ENCODE measurements around the gene MRPS31. TPM values are rescaled to one million over a fixed set of nuclear protein-coding genes. Genes with fewer than 3 reads are reported as not detected.

Gene MRPS31
- polyA plus RNA-seq, 3 donors = 9.5 to 11.4 (median 11.3) TPM

- no peak overlapping the region for H3K4me3 ChIP-seq (replicated peaks in 1 of 3; ENCODE audit: low read depth in 2 of 3, low read length in 3 of 3)
- H4K20me1 ChIP-seq (ENCODE audit: insufficient read depth, low read length) = no peaks in the 10 kb centered on the region
- Mint-ChIP-seq H3K27ac (no peak overlapping the region), H3K27me3 (ENCODE audit: low read depth in 3 of 3) (no peaks in the 10 kb centered on the region), H3K9me3 (no peaks in the 10 kb centered on the region), H3K4me3 (no peak overlapping the region), H3K4me1 (peaks cover 3% of the 10 kb centered on the region), H3K36me3 (peaks cover 8 to 12% of the 10 kb centered on the region in 2 donors)
- no CpG with 5 or more reads among the region's 5 CpGs for WGBS (ENCODE audit: insufficient coverage)
- no peaks in the 10 kb centered on the region for H3K79me2 ChIP-seq (ENCODE audit: insufficient read depth, low read length)
- intact Hi-C loops (cut with micrococcal nuclease) = no loop called here
- H2AFZ ChIP-seq (ENCODE audit: insufficient read depth, low read depth, low read length, poor library complexity, severe bottlenecking) = no peak overlapping the region
- H3K4me1 ChIP-seq (ENCODE audit: control insufficient read depth in 1 of 2, insufficient read depth in 2 of 2, low read length in 2 of 2) = no peaks in the 10 kb centered on the region
- no peaks in the 10 kb centered on the region for H3K9me3 ChIP-seq (replicated peaks in 1 of 2; ENCODE audit: control insufficient read depth in 1 of 2, insufficient read depth in 1 of 2, low read length in 2 of 2)
- no peak overlapping the region for H3K9ac ChIP-seq (ENCODE audit: insufficient read depth, low read length, poor library complexity, severe bottlenecking)
- TF ChIP-seq, protein P1, sequence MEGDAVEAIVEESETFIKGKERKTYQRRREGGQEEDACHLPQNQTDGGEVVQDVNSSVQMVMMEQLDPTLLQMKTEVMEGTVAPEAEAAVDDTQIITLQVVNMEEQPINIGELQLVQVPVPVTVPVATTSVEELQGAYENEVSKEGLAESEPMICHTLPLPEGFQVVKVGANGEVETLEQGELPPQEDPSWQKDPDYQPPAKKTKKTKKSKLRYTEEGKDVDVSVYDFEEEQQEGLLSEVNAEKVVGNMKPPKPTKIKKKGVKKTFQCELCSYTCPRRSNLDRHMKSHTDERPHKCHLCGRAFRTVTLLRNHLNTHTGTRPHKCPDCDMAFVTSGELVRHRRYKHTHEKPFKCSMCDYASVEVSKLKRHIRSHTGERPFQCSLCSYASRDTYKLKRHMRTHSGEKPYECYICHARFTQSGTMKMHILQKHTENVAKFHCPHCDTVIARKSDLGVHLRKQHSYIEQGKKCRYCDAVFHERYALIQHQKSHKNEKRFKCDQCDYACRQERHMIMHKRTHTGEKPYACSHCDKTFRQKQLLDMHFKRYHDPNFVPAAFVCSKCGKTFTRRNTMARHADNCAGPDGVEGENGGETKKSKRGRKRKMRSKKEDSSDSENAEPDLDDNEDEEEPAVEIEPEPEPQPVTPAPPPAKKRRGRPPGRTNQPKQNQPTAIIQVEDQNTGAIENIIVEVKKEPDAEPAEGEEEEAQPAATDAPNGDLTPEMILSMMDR (IDR thresholded peaks at IDR 0.05) = no peak
- no peak for DNase-seq
- no peak overlapping the region for H3K4me2 ChIP-seq (replicated peaks; ENCODE audit: extremely low read depth, low read length, poor library complexity, severe bottlenecking)
- H3K27ac ChIP-seq (ENCODE audit: low read depth in 1 of 2, low read length in 2 of 2) = no peak overlapping the region
- H3K36me3 ChIP-seq (replicated peaks in 1 of 2; ENCODE audit: control insufficient read depth in 1 of 2, insufficient read depth in 2 of 2, low read length in 2 of 2) = no peaks in the 10 kb centered on the region
- H3K27me3 ChIP-seq (ENCODE audit: control insufficient read depth in 2 of 2, insufficient read depth in 2 of 2, low read length in 2 of 2) = no peaks in the 10 kb centered on the region
Measured at GRCh38 chr13:40818926-40819325, 47.9 kb upstream of the MRPS31 start.

DNA sequence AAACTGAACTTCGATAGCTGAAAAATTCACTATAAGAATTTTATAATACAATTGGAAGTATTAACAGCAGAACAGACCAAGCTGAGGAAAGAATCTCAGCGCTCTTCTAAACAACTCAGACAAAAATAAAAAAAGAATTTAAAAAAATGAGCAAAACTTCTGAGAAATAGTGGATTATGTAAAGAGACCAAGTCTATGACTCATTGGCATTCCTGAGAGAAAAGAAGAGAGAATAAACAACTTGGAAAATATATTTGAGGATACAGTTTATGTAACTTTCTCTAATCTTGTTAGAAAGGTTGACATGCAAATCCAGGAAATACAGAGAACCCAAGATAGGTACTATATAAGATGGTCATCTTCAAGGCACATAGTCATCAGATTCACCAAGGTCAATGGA lies 43.8 kb upstream of the MRPS31 start:
- no CpG with 5 or more reads among the region's 2 CpGs for WGBS (ENCODE audit: insufficient coverage)
- intact Hi-C loops (cut with micrococcal nuclease) = loop anchor here in 1 of 2 donors (5.0 kb wide), 1 partner anchor 43 kb away; the partner anchor contains the start of gene MRPS31
- Histone ChIP-seq H3K36me3 (replicated peaks in 1 of 2; ENCODE audit: control insufficient read depth in 1 of 2, insufficient read depth in 2 of 2, low read length in 2 of 2) (peaks cover 0 to 1% of the 10 kb centered on the region in 2 donors), H4K20me1 (ENCODE audit: insufficient read depth, low read length) (no peaks in the 10 kb centered on the region), H3K4me2 (replicated peaks; ENCODE audit: extremely low read depth, low read length, poor library complexity, severe bottlenecking) (no peak overlapping the region), H3K4me3 (replicated peaks in 1 of 3; ENCODE audit: low read depth in 2 of 3, low read length in 3 of 3) (no peak overlapping the region), H3K9me3 (replicated peaks in 1 of 2; ENCODE audit: control insufficient read depth in 1 of 2, insufficient read depth in 1 of 2, low read length in 2 of 2) (no peaks in the 10 kb centered on the region), H3K4me1 (ENCODE audit: control insufficient read depth in 1 of 2, insufficient read depth in 2 of 2, low read length in 2 of 2) (peaks cover 14% of the 10 kb centered on the region in 2 donors), H3K9ac (ENCODE audit: insufficient read depth, low read length, poor library complexity, severe bottlenecking) (no peak overlapping the region), H2AFZ (ENCODE audit: insufficient read depth, low read depth, low read length, poor library complexity, severe bottlenecking) (no peak overlapping the region), H3K27ac (ENCODE audit: low read depth in 1 of 2, low read length in 2 of 2) (no peak overlapping the region), H3K79me2 (ENCODE audit: insufficient read depth, low read length) (no peaks in the 10 kb centered on the region), H3K27me3 (ENCODE audit: control insufficient read depth in 2 of 2, insufficient read depth in 2 of 2, low read length in 2 of 2) (no peaks in the 10 kb centered on the region)
- Mint-ChIP-seq H3K27me3 (ENCODE audit: low read depth in 3 of 3) (no peaks in the 10 kb centered on the region), H3K27ac (no peak overlapping the region), H3K4me1 (peaks cover 19% of the 10 kb centered on the region), H3K9me3 (no peaks in the 10 kb centered on the region), H3K4me3 (no peak overlapping the region), H3K36me3 (peaks cover 9 to 23% of the 10 kb centered on the region in 2 donors)
- TF ChIP-seq, protein P1 (IDR thresholded peaks at IDR 0.05) = no peak
- no peak for DNase-seq

Data from CD14-positive monocyte (primary cell).